ENCODE measurements around the gene LHX3. TPM values are rescaled to one million over a fixed set of nuclear protein-coding genes. Genes with fewer than 3 reads are reported as not detected.

Gene LHX3
- total RNA-seq, 1 donor from 2014 or later = not detected

DNA sequence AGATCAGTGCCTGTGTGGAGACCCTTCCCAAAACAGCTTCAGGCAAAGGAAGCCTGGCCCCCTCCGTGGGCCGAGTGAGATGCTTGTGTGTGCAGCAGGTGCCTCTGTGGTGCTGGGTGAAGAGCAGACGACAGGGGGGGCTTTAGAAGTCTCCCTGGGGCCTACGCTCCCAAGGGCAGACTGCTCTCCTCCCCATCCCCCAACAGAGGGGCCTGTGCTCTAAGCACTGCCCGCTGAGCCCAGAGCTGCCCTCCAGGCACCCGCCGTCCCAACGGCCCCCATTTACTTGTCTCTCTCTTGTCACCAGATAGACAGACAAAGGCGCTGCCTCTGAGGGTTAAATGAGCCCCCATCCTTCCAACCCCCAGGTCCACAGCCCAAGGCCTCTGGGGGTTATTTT is 2.7 kb upstream of the LHX3 start:
- H3K27me3 Mint-ChIP-seq (ENCODE audit: low read depth, unreplicated experiment) = peaks cover 24% of the 10 kb centered on the region
- H3K9me3 ChIP-seq (ENCODE audit: insufficient read depth, low read depth, low read length) = no peaks in the 10 kb centered on the region
- H3K4me2 ChIP-seq (ENCODE audit: low read length) = no peak overlapping the region
- H3K9ac ChIP-seq (ENCODE audit: low read length) = no peak overlapping the region
- peaks cover 21% of the 10 kb centered on the region for H3K27me3 ChIP-seq (ENCODE audit: insufficient read depth, low read length)
- H3K36me3 Mint-ChIP-seq (ENCODE audit: low read depth, unreplicated experiment) = peaks cover 6% of the 10 kb centered on the region
- no peaks in the 10 kb centered on the region for H3K79me2 ChIP-seq (ENCODE audit: insufficient read depth, low read length)
- DNase-seq (ENCODE audit: low read depth) (no peak), FAIRE-seq (no peak)
- no peaks in the 10 kb centered on the region for H3K36me3 ChIP-seq (ENCODE audit: insufficient read depth, low read length)
- H3K4me1 Mint-ChIP-seq (ENCODE audit: low read depth, unreplicated experiment) = peaks cover 4% of the 10 kb centered on the region
- no peak for TF ChIP-seq EZH2 (IDR thresholded peaks at IDR 0.05; ENCODE audit: insufficient read depth, low read length)
- TF ChIP-seq, protein P1, sequence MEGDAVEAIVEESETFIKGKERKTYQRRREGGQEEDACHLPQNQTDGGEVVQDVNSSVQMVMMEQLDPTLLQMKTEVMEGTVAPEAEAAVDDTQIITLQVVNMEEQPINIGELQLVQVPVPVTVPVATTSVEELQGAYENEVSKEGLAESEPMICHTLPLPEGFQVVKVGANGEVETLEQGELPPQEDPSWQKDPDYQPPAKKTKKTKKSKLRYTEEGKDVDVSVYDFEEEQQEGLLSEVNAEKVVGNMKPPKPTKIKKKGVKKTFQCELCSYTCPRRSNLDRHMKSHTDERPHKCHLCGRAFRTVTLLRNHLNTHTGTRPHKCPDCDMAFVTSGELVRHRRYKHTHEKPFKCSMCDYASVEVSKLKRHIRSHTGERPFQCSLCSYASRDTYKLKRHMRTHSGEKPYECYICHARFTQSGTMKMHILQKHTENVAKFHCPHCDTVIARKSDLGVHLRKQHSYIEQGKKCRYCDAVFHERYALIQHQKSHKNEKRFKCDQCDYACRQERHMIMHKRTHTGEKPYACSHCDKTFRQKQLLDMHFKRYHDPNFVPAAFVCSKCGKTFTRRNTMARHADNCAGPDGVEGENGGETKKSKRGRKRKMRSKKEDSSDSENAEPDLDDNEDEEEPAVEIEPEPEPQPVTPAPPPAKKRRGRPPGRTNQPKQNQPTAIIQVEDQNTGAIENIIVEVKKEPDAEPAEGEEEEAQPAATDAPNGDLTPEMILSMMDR (IDR thresholded peaks at IDR 0.05; ENCODE audit: insufficient read depth, low read depth, low read length) = no peak
- H4K20me1 ChIP-seq (ENCODE audit: insufficient read depth, low read length) = peaks cover 37% of the 10 kb centered on the region
- H3K9me3 Mint-ChIP-seq (ENCODE audit: unreplicated experiment) = no peaks in the 10 kb centered on the region
- H3K4me3 Mint-ChIP-seq (ENCODE audit: unreplicated experiment) = no peak overlapping the region
- no peak overlapping the region for H2AFZ ChIP-seq (ENCODE audit: low read depth, low read length)
- no peaks in the 10 kb centered on the region for H3K4me1 ChIP-seq (ENCODE audit: insufficient read depth, low read length)
- H3K27ac ChIP-seq (ENCODE audit: low read depth, low read length) = no peak overlapping the region
- no peak overlapping the region for H3K27ac Mint-ChIP-seq (ENCODE audit: unreplicated experiment)
- H3K4me3 ChIP-seq (ENCODE audit: insufficient read depth, low read depth, low read length) = no peak overlapping the region

DNA sequence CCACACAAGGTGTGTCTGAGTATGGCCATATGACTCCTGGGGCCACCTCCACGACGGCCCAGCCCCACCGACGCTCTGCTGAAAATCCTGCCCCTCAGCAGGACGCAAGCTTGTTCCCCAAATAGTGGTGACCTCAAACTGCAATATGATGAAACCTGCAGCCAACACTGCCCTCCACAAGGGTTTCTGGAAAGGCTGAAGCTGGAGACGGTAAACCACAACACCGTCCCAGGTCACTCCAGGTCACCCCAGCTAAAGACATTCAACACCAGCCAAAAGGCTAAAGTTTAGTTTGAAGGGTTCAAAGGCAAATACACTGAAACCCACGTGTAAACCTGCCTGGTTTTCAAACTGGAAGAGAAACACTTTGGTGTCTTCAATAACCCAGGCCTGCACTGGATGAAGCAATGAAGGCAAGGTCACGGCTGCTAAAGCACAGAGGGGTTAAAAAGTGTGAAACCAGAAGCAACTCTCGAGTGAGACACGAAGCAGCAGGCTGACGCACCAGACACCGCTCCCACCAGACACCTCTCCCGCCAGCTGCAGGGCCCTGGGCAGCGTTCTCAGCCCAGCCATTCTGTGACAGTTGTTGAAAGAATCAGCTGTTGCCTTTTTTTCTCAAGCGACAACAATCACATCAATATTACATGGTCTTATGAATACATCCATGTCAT is 1.8 kb upstream of the LHX3 start:
- Histone ChIP-seq H3K4me3 (ENCODE audit: insufficient read depth, low read depth, low read length) (no peak overlapping the region), H3K27me3 (ENCODE audit: insufficient read depth, low read length) (peaks cover 27% of the 10 kb centered on the region), H3K79me2 (ENCODE audit: insufficient read depth, low read length) (no peaks in the 10 kb centered on the region), H4K20me1 (ENCODE audit: insufficient read depth, low read length) (peaks cover 37% of the 10 kb centered on the region), H3K4me2 (ENCODE audit: low read length) (no peak overlapping the region), H3K9me3 (ENCODE audit: insufficient read depth, low read depth, low read length) (no peaks in the 10 kb centered on the region), H3K9ac (ENCODE audit: low read length) (no peak overlapping the region), H3K4me1 (ENCODE audit: insufficient read depth, low read length) (no peaks in the 10 kb centered on the region), H3K36me3 (ENCODE audit: insufficient read depth, low read length) (no peaks in the 10 kb centered on the region), H3K27ac (ENCODE audit: low read depth, low read length) (no peak overlapping the region), H2AFZ (ENCODE audit: low read depth, low read length) (no peak overlapping the region)
- Mint-ChIP-seq H3K27me3 (ENCODE audit: low read depth, unreplicated experiment) (peaks cover 24% of the 10 kb centered on the region), H3K9me3 (ENCODE audit: unreplicated experiment) (no peaks in the 10 kb centered on the region), H3K27ac (ENCODE audit: unreplicated experiment) (peak overlapping the region; percentile 8), H3K4me1 (ENCODE audit: low read depth, unreplicated experiment) (peaks cover 4% of the 10 kb centered on the region), H3K36me3 (ENCODE audit: low read depth, unreplicated experiment) (peaks cover 5% of the 10 kb centered on the region), H3K4me3 (ENCODE audit: unreplicated experiment) (no peak overlapping the region)
- no peak for FAIRE-seq
- DNase-seq (ENCODE audit: low read depth) = no peak
- TF ChIP-seq, protein P1 (IDR thresholded peaks at IDR 0.05; ENCODE audit: insufficient read depth, low read depth, low read length) = no peak
- TF ChIP-seq EZH2 (IDR thresholded peaks at IDR 0.05; ENCODE audit: insufficient read depth, low read length) = no peak

DNA sequence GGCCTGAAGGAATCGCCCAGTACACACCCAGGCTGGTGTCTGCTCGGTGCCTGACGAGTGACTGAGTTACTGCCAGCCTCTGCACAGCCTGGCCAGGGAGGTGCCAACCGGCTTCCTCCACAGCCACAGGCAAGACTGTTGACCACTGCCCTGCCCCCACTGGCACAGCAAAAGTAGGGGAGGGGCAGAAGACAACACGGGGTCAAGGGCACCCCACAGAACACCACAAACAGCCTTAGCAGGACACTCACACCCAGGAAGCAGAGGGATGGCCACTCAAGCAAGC is 722 bp upstream of the LHX3 start:
- Mint-ChIP-seq H3K9me3 (ENCODE audit: unreplicated experiment) (no peaks in the 10 kb centered on the region), H3K4me1 (ENCODE audit: low read depth, unreplicated experiment) (peaks cover 4% of the 10 kb centered on the region), H3K27ac (ENCODE audit: unreplicated experiment) (no peak overlapping the region), H3K27me3 (ENCODE audit: low read depth, unreplicated experiment) (peaks cover 31% of the 10 kb centered on the region), H3K4me3 (ENCODE audit: unreplicated experiment) (no peak overlapping the region), H3K36me3 (ENCODE audit: low read depth, unreplicated experiment) (peaks cover 5% of the 10 kb centered on the region)
- Histone ChIP-seq H3K36me3 (ENCODE audit: insufficient read depth, low read length) (no peaks in the 10 kb centered on the region), H3K79me2 (ENCODE audit: insufficient read depth, low read length) (no peaks in the 10 kb centered on the region), H3K4me3 (ENCODE audit: insufficient read depth, low read depth, low read length) (no peak overlapping the region), H3K27me3 (ENCODE audit: insufficient read depth, low read length) (peaks cover 38% of the 10 kb centered on the region), H2AFZ (ENCODE audit: low read depth, low read length) (no peak overlapping the region), H3K9ac (ENCODE audit: low read length) (no peak overlapping the region), H4K20me1 (ENCODE audit: insufficient read depth, low read length) (peaks cover 44% of the 10 kb centered on the region), H3K4me1 (ENCODE audit: insufficient read depth, low read length) (no peaks in the 10 kb centered on the region), H3K9me3 (ENCODE audit: insufficient read depth, low read depth, low read length) (no peaks in the 10 kb centered on the region), H3K4me2 (ENCODE audit: low read length) (no peak overlapping the region), H3K27ac (ENCODE audit: low read depth, low read length) (no peak overlapping the region)
- TF ChIP-seq EZH2 (IDR thresholded peaks at IDR 0.05; ENCODE audit: insufficient read depth, low read length) = no peak
- TF ChIP-seq, protein P1 (IDR thresholded peaks at IDR 0.05; ENCODE audit: insufficient read depth, low read depth, low read length) = no peak
- no peak for FAIRE-seq
- no peak for DNase-seq (ENCODE audit: low read depth)
